Measurements from ENCODE around the gene PRDM16. TPM values are rescaled to one million over a fixed set of nuclear protein-coding genes. Genes with fewer than 3 reads are reported as not detected.
A peak's percentile ranks its signal among the peaks of the same experiment; 100 is the strongest.

PRDM16 gene
- total RNA-seq, 1 donor from 2014 or later = 6.7 TPM

- DNase-seq = no peak
Observed at GRCh38 chr1:3435666-3436065, 366.7 kb downstream of the PRDM16 start.

DNA sequence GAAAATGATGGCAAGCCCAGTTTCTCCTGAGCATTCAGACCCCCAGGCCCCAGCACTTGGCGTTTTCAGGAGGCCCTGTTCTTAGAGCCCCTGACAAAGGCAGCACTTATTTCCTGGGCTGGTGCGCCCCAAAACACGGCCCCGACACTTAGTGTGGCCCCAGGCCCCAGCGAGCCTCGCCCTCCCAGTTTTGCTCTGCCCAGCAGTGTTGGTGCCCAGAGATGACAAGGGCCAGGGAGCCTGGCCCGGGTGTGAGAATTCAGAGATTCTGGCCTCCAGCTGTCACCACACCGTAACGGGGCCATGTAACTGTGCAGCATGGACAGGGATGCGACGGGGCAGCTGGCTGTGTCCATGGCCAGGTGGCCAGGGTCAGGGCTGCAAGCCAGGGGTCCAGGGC lies 367.4 kb downstream of the PRDM16 start:
- DNase-seq = no peak

DNA sequence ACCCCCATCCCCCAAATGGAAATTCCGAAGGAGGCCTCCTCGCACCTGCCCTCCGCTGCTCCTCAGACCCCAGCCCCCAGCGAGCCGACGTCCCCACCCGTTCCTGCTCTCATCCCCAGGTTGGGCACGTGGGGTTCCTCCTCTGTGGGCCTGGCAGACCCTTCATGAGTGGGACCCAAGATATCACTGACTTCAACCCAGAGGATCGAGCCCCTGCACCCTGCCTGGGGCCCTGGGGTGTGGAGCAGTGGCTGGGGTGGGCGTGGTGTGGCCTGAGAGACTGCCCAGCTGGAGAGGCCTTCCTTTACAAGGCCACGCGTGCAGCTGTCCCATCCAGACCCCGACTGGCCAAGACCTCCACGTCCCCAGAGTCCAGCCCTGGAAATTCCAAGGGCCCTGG lies 367.9 kb downstream of the PRDM16 start:
- no peak for DNase-seq

DNA sequence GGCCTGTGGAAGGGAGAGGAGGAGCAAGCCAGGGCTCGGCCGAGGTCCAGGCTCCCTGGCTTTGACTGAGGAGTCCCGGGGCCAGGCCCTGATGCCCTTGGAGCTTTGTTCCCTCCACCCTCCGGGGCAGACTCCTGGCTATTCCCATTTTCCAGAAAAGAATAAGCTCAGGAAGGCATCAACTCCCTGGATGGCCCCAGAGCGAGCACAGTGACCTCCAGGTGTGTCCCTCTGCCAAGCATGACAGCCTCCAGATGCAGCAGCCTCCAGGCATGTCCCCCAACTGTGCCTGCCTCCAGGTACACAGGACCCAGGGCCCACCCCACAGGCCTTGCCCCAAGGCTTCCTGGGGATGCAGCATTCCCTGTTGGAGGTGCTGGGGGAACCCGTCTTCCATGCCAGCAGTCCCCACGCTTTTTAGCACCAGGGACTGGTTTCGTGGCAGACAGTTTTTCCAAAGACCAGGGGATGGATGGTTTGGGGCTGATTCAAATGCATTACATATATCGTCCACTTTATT lies 369.7 kb downstream of the PRDM16 start:
- DNase-seq = no peak

GRCh38 chr1:3439346-3440299 lies 370.6 kb downstream of the PRDM16 start:
- DNase-seq = no peak

DNA sequence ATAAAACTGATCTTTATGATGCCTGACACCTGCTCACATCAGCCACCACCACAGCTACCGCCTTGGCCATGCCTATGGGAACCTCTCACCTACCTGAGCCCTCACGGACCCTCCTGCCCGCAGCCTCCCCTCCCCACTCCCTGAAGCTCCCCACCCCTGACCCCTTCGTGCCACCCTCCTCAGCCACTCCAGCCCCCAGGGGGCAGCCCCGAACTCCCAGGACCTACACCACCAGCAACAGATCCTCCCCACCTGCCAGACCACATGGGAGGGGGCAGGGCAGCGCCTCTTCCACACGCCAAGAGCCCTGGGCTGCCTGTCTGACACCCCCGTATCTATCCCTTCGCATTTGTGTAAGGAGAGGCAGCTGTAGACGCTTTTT lies 371.3 kb downstream of the PRDM16 start:
- DNase-seq = no peak

GRCh38 chr1:3440711-3441409 lies 371.9 kb downstream of the PRDM16 start:
- DNase-seq = no peak

GRCh38 chr1:3441410-3441847 lies 372.4 kb downstream of the PRDM16 start:
- DNase-seq = peak; percentile 26

- no peak for DNase-seq
Observed at GRCh38 chr1:3441880-3442279, 372.9 kb downstream of the PRDM16 start.

DNA sequence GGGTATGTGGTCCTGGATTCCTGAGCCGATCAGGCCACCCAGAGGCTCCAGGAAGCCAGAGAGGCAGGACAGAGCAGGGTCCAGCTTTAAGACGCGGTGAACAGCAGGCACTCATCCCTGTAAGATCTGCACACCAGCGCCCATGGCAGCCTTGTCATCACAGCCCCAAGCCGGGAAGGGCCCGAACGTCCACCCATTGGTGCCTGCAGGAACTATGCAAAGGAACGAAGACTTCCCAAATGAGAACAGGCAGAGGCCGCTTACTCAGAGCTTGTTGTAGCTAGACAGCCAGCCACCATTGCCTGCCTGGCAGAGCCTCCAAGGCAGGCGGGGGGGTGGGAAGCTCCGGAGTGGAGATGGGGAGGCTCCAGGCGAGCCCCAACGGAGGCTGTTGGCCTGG lies 373.3 kb downstream of the PRDM16 start:
- DNase-seq = no peak

- DNase-seq = no peak
Observed at GRCh38 chr1:3442901-3443300, 373.9 kb downstream of the PRDM16 start.

- no peak for DNase-seq
Observed at GRCh38 chr1:3443807-3444206, 374.8 kb downstream of the PRDM16 start.

GRCh38 chr1:3444298-3444697 lies 375.3 kb downstream of the PRDM16 start:
- DNase-seq = no peak

DNA sequence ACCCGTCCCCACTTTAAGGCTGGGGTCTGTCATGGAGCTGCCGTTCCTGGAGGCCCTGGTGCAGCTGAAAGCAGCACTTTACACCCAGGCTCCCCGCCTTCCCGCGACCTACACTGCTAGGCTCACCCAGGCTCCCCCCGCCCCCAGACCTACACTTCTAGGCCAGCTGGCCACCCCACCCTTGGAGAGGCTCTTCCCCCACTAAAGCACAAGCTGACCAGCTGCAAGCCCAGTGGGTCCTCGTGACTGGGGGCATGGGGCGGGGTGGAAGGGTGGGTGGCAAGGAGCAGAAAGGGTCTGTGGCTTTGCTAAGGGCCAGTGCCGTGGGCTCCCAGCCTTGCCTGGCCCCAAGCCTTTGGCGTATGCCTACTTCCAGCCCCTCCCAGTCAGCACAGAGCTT lies 375.7 kb downstream of the PRDM16 start:
- no peak for DNase-seq

DNA sequence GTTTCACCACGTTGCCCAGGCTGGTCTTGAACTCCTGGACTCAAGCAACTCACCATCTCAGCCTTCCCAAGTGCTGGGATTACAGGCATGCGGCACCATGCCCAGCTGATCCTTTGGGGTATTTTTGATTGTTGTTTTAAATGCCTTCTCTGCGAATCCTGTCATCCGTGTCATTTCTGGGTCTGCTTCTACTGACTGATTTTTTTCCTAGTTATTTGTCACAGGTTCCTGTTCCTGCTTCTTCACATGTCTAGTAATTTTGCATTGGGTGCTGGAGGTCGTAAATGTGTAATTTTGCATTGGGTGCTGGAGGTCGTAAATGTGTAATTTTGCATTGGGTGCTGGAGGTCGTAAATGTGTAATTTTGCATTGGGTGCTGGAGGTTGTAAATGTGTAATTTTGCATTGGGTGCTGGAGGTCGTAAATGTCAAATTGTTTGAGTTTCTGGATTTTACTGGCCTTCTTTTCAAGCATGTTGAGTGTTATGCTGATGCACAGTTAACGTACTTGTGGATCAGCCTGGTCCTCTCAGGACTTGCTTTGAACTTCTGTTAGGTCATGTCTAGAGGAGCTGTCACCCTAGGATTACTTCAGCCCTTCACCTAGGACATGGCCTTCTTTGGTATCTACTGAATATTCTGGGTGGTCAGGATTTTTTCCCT lies 381.3 kb downstream of the PRDM16 start:
- no peak for DNase-seq

GRCh38 chr1:3450983-3451382 lies 382.0 kb downstream of the PRDM16 start:
- no peak for DNase-seq

DNA sequence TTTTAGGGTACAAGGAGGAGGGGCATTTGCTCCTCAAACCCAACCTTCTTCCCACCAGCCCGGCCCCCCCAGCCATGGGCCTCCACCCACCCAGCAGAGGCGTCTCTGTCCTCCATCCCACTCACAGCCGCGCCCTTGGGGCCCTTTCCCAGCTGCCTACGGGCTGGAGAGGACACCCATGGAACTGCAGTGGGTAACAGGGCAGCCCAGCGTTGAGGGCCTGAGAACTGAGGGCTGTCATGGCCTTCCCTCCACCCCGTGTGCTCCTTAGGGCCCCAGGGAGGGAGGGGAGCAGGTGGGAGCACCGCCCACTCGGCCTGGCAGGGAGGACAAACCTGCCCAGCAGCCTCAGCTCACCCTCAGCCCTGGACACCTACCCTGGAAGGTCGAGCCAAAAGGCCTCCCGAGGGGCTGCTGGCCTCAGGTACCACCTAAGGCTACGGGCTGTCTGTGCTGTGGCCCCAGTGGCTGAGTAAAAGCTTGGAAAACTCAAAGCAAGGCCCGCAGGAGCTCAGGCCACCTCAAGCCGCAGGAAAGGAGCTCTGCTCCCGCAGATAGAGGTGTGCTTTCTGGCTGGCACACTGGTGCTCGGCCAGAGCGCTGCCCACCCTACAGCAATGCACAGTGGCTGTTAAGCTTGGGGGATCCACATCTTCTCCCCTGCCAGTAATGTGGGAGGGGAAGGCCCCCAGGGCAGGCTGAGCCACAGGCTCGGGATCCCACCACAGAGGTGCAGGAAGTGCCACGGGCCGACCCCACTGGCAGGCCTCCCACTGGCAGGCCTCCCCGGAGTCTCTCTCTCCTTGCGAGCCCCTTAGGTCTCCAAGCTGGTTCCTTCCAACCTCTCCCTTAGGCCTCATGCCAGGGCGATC lies 383.2 kb downstream of the PRDM16 start:
- no peak for DNase-seq

DNA sequence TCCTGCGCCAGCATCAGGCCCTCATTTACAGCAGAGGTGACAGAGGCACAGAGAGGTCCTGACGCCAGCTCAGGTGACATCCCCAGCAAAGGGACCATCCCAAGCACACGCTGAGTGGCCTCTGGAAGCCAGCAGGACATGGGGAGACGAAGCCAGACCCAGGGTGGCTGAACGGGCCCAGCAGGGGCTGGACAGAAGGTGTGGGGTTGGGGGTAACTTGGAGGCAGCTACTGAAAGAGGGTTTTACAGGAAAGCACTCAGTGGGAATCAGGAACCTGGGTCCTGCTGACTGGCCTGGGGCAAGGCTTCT lies 383.8 kb downstream of the PRDM16 start:
- no peak for DNase-seq

DNA sequence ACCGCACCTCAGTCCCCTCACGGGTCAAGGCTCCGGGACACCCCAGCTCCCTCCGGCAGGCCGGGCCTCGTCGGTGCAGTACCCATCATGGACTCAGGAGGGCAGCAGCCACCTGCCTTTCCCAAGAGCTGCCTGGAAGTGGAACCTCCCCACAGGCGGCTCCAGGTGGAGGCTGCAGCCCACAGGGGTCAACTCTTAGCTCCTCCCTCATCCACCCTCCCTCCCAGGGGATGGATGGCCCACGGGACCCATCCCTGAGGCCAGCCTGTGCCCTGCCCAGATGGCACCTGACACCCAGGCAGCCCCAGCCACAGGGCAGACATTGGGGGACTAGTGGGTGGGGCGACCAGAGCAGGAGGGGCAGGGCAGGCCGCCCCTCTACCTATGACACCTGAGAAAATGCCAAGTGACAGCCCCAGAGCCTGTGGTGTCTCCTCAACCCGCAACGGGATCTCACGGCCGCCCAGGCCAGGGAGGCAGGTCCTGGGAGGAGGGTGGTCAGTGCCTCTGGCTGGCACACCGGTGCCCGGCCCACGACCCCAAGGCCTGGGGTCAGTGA lies 384.3 kb downstream of the PRDM16 start:
- peak; percentile 49 for DNase-seq

GRCh38 chr1:3453891-3454810 lies 385.1 kb downstream of the PRDM16 start, which contains the start of gene ARHGEF16:
TSS of gene ARHGEF16 (plus strand) at chr1:3454665. CDS start at chr1:3463085, 8,420 bp downstream.
- no peak for DNase-seq

All from occipital lobe (tissue), 2 donors.